Keratinocyte (primary cell): ENCODE results near the gene KLF11. TPM values are rescaled to one million over a fixed set of nuclear protein-coding genes. Genes with fewer than 3 reads are reported as not detected.

Experiments used
- DNase-seq: peaks from one replicate; pipeline ENCODE4 v3.0.0-alpha.2; 2011; ENCODE audit warnings: low read depth, missing footprints, low spot score
- FAIRE-seq: peaks from 2 replicates; lab custom pipeline; 2011; peaks lifted over from hg19 to GRCh38; lab: Jason Lieb, UNC
- H2AFZ ChIP-seq: 2 replicates; pipeline ENCODE4 v1.6.0; 2012; ENCODE audit warnings: low read length, control low read depth, inconsistent platforms; ENCODE audit not compliant: control insufficient read depth
- H3K27ac ChIP-seq: 2 replicates; pipeline ENCODE4 v1.5.1; 2011; ENCODE audit warnings: low read length; ENCODE audit not compliant: control insufficient read depth, insufficient read depth
- H3K27me3 ChIP-seq: 3 replicates; pipeline ENCODE4 v1.6.0; 2011; ENCODE audit warnings: low read length; ENCODE audit not compliant: control insufficient read depth, insufficient read depth; ENCODE audit errors: extremely low read depth
- H3K36me3 ChIP-seq, 2 experiments: 2 replicates in 1 of 2; 3 replicates in 1 of 2; pipeline ENCODE4 v1.5.1; 2011; ENCODE audit warnings: low read length in 2 of 2, mild to moderate bottlenecking in 1 of 2; ENCODE audit not compliant: control insufficient read depth in 2 of 2, insufficient read depth in 2 of 2; ENCODE audit errors: extremely low read depth in 1 of 2
- H3K4me1 ChIP-seq: 3 replicates; pipeline ENCODE4 v1.5.1; 2011; ENCODE audit warnings: low read length; ENCODE audit not compliant: control insufficient read depth, insufficient read depth; ENCODE audit errors: extremely low read depth
- H3K4me2 ChIP-seq: 3 replicates; pipeline ENCODE4 v1.6.0; 2011; ENCODE audit warnings: low read depth, low read length; ENCODE audit not compliant: control insufficient read depth, insufficient read depth; ENCODE audit errors: extremely low read depth
- H3K4me3 ChIP-seq, 3 experiments: fragments of 200-600 bp in 1 of 3; sonication (generic) in 1 of 3; 2 replicates in 2 of 3; 3 replicates in 1 of 3; pipeline ENCODE4 v1.5.1; 2011 to 2016; ENCODE audit warnings: low read length in 3 of 3, mild to moderate bottlenecking in 3 of 3, control low read depth in 2 of 3, inconsistent platforms in 1 of 3, low read depth in 1 of 3, mixed read lengths in 1 of 3, mixed run types in 1 of 3, moderate library complexity in 1 of 3; ENCODE audit not compliant: control insufficient read depth in 2 of 3, insufficient read depth in 2 of 3; ENCODE audit errors: extremely low read depth in 1 of 3
- H3K79me2 ChIP-seq: 2 replicates; pipeline ENCODE4 v1.6.0; 2012; ENCODE audit warnings: low read length; ENCODE audit not compliant: control insufficient read depth, insufficient read depth
- H3K9ac ChIP-seq: 3 replicates; pipeline ENCODE4 v1.6.0; 2011; ENCODE audit warnings: low read length; ENCODE audit not compliant: control insufficient read depth, insufficient read depth; ENCODE audit errors: extremely low read depth
- H3K9me1 ChIP-seq: 3 replicates; pipeline ENCODE4 v1.6.0; 2011; ENCODE audit warnings: low read length; ENCODE audit not compliant: control insufficient read depth, insufficient read depth; ENCODE audit errors: extremely low read depth
- H3K9me3 ChIP-seq: 2 replicates; pipeline ENCODE4 v1.5.1; 2012; ENCODE audit warnings: low read depth, low read length; ENCODE audit not compliant: control insufficient read depth
- H4K20me1 ChIP-seq: 3 replicates; pipeline ENCODE4 v1.6.0; 2011; ENCODE audit warnings: low read length; ENCODE audit not compliant: control insufficient read depth, insufficient read depth; ENCODE audit errors: extremely low read depth
- CTCF ChIP-seq, 3 experiments: IDR thresholded peaks in 1 of 3; conservative IDR thresholded peaks in 1 of 3; optimal IDR thresholded peaks in 1 of 3; 2 replicates in 2 of 3; 3 replicates in 1 of 3; pipeline versions ENCODE3 to v1.5.1; 2011; ENCODE audit warnings: low read length in 3 of 3, mild to moderate bottlenecking in 3 of 3, moderate library complexity in 2 of 3, control low read depth in 1 of 3, inconsistent platforms in 1 of 3; ENCODE audit not compliant: insufficient read depth in 2 of 3; ENCODE audit errors: extremely low read depth in 1 of 3
- EZH2 ChIP-seq: IDR thresholded peaks from one replicate; pipeline ENCODE4 v1.6.1; 2012; ENCODE audit warnings: inconsistent platforms, mild to moderate bottlenecking, low read length, moderate library complexity
- dilution Hi-C: fragments of 300-500 bp; cut with MboI; formaldehyde crosslinking; loops from one replicate; pipeline ENCODE4 v1.7.0; 2020; ENCODE audit warnings: low sequenced_read_pairs; ENCODE audit not compliant: extremely low pct_ligation_motif_present
- polyA plus RNA-seq, 5 experiments: library from polyadenylated mRNA; depleted of rRNA in 3 of 5; stranded (reverse) in 3 of 5; stranded (forward) in 1 of 5; unstranded in 1 of 5; fragments of >200 nt; gene quantifications; 1 replicate in 1 of 5; 2 replicates in 3 of 5; 3 replicates in 1 of 5; pipeline versions ENCODE4 v1.2.1 to v1.2.3, GENCODE V29; 2011 to 2012; ENCODE audit warnings: missing spikeins in 2 of 5, low read depth in 1 of 5, low replicate concordance in 1 of 5

The KLF11 gene
- polyA plus RNA-seq, 1 donor (not counting 4 experiments of a cell fraction or from before 2014, with no cell fraction given) = 7.0 TPM

- no peak overlapping the region for H3K27ac ChIP-seq
- DNase-seq = no peak
Observed at GRCh38 chr2:9997936-9998335, 45.4 kb upstream of the KLF11 start.

GRCh38 chr2:9998916-9999654 lies 44.3 kb upstream of the KLF11 start:
- Histone ChIP-seq H3K79me2 (no peaks in the 10 kb centered on the region), H3K9ac (no peak overlapping the region), H3K4me3 (no peak overlapping the region), H3K4me2 (no peak overlapping the region), H4K20me1 (no peaks in the 10 kb centered on the region), H3K9me3 (no peaks in the 10 kb centered on the region), H3K27me3 (no peaks in the 10 kb centered on the region), H3K27ac (no peak overlapping the region), H3K4me1 (no peaks in the 10 kb centered on the region), H3K9me1 (no peaks in the 10 kb centered on the region), H3K36me3 (peaks cover 0 to 2% of the 10 kb centered on the region in 2 experiments), H2AFZ (no peak overlapping the region)
- dilution Hi-C loops = no loop called here
- DNase-seq = no peak
- no peak for FAIRE-seq
- no peak for TF ChIP-seq CTCF (optimal IDR thresholded peaks at IDR 0.05 in 1 of 3, IDR thresholded peaks at IDR 0.05 in 1 of 3, conservative IDR thresholded peaks at IDR 0.05 in 1 of 3; ENCODE audit: extremely low read depth in 1 of 3, insufficient read depth in 2 of 3, low read length in 3 of 3)
- no peak for TF ChIP-seq EZH2

More at GRCh38 chr2:9997936-9998335, 45.4 kb upstream of the KLF11 start:
- TF ChIP-seq CTCF (optimal IDR thresholded peaks at IDR 0.05 in 1 of 3, IDR thresholded peaks at IDR 0.05 in 1 of 3, conservative IDR thresholded peaks at IDR 0.05 in 1 of 3; ENCODE audit: extremely low read depth in 1 of 3, insufficient read depth in 2 of 3, low read length in 3 of 3) (no peak), EZH2 (no peak)
- no peaks in the 10 kb centered on the region for H3K27me3 ChIP-seq
- no peaks in the 10 kb centered on the region for H4K20me1 ChIP-seq
- peaks cover 0 to 2% of the 10 kb centered on the region in 2 experiments for H3K36me3 ChIP-seq
- H3K4me2 ChIP-seq = no peak overlapping the region
- no peaks in the 10 kb centered on the region for H3K79me2 ChIP-seq
- H3K9me1 ChIP-seq = no peaks in the 10 kb centered on the region
- H3K9ac ChIP-seq = no peak overlapping the region
- no peak overlapping the region for H3K4me3 ChIP-seq
- H2AFZ ChIP-seq = no peak overlapping the region
- no peaks in the 10 kb centered on the region for H3K4me1 ChIP-seq
- FAIRE-seq = no peak
- dilution Hi-C loops = no loop called here
- no peaks in the 10 kb centered on the region for H3K9me3 ChIP-seq
